Gastrocnemius medialis (tissue), 4 donors: ENCODE results near the gene EEFSEC. TPM values are rescaled to one million over a fixed set of nuclear protein-coding genes. Genes with fewer than 3 reads are reported as not detected.

Source experiments
- ATAC-seq, 2 donors: fragments of 150-250 bp; one replicate each; pipeline ENCODE4 v1.9.1; 2016
- DNase-seq, 2 donors: peaks; one replicate each; pipeline ENCODE4 v3.0.0-alpha.2; 2019
- H3K27ac ChIP-seq, 4 donors: fragments of 200-600 bp; sonication (generic); 1 replicate in 1 of 4; 2 replicates in 3 of 4; pipeline ENCODE4 v1.5.1; 2016 to 2018; ENCODE audit warnings: mild to moderate bottlenecking in 2 of 4, moderate library complexity in 1 of 4
- H3K27me3 ChIP-seq, 3 donors: fragments of 200-600 bp; sonication (generic) in 2 of 3; 1 replicate in 1 of 3; 2 replicates in 2 of 3; pipeline versions ENCODE4 v1.5.1 to v1.6.0; 2016 to 2019; ENCODE audit warnings: mild to moderate bottlenecking in 1 of 3, moderate library complexity in 1 of 3
- H3K36me3 ChIP-seq, 2 donors: fragments of 200-600 bp; sonication (generic) in 1 of 2; one replicate each; pipeline ENCODE4 v1.5.1; 2017 to 2018
- H3K4me1 ChIP-seq, 2 donors: fragments of 200-600 bp; sonication (generic) in 1 of 2; one replicate each; pipeline ENCODE4 v1.5.1; 2016 to 2017; ENCODE audit warnings: mild to moderate bottlenecking in 2 of 2
- H3K4me3 ChIP-seq, 4 donors: fragments of 200-600 bp; sonication (generic) in 3 of 4; 1 replicate in 1 of 4; 2 replicates in 3 of 4; pipeline ENCODE4 v1.5.1; 2016 to 2019; ENCODE audit warnings: mild to moderate bottlenecking in 2 of 4
- H3K9me3 ChIP-seq, 3 donors: fragments of 200-600 bp; sonication (generic) in 2 of 3; 1 replicate in 1 of 3; 2 replicates in 2 of 3; pipeline ENCODE4 v1.5.1; 2016 to 2019
- CTCF ChIP-seq, 5 experiments: fragments of 450-650 bp in 3 of 5; fragments of 200-600 bp in 2 of 5; sonication (generic) in 2 of 5; IDR thresholded peaks in 4 of 5; conservative IDR thresholded peaks in 1 of 5; 1 replicate in 4 of 5; 2 replicates in 1 of 5; pipeline ENCODE4 v1.5.1; 2016 to 2019; ENCODE audit warnings: antibody characterized with exemption in 5 of 5, mild to moderate bottlenecking in 3 of 5, moderate library complexity in 3 of 5
- POLR2A ChIP-seq, 2 donors: fragments of 450-650 bp; IDR thresholded peaks; one replicate each; pipeline ENCODE4 v1.6.1; 2017; ENCODE audit warnings: antibody characterized with exemption in 2 of 2, mild to moderate bottlenecking in 2 of 2, moderate library complexity in 2 of 2
- in situ Hi-C, 4 donors: fragments of 200-750 bp; cut with MboI; loops; one replicate each; pipeline versions ENCODE4 v1.15.0 to v1.8.0; 2017; ENCODE audit warnings: low sequenced_read_pairs in 4 of 4
- intact Hi-C: fragments of 100-400 bp; cut with DNase I; formaldehyde crosslinking; loops from one replicate; pipeline ENCODE4 v1.15.1; 2023; ENCODE audit warnings: low total_unique reads
- total RNA-seq, 4 donors: library from RNA; depleted of rRNA; stranded (reverse); fragments of >200 nt; gene quantifications; one replicate each; pipeline versions ENCODE4 v1.1.0 to v1.2.3, GENCODE V29; 2016

EEFSEC gene
- total RNA-seq, 4 donors from 2014 or later = 21.0 to 29.4 (median 23.4) TPM

- no peak for DNase-seq
- no peaks in the 10 kb centered on the region for H3K36me3 ChIP-seq
- intact Hi-C loops (no loop called here), in situ Hi-C loops (no loop called here)
- no peaks in the 10 kb centered on the region for H3K9me3 ChIP-seq
- no peak overlapping the region for H3K4me3 ChIP-seq
- TF ChIP-seq POLR2A (IDR thresholded peaks at IDR 0.05) = no peak
- TF ChIP-seq CTCF (IDR thresholded peaks at IDR 0.05 in 4 of 5, conservative IDR thresholded peaks at IDR 0.05 in 1 of 5) = no peak
- H3K4me1 ChIP-seq = peaks cover 12 to 16% of the 10 kb centered on the region in 2 donors
- no peaks in the 10 kb centered on the region for H3K27me3 ChIP-seq
- H3K27ac ChIP-seq = no peak overlapping the region
- no peak for ATAC-seq
Observed at GRCh38 chr3:128185630-128186447, 32.6 kb downstream of the EEFSEC start.

- intact Hi-C loops = no loop called here
- Histone ChIP-seq H3K27me3 (no peaks in the 10 kb centered on the region), H3K4me3 (no peak overlapping the region), H3K36me3 (no peaks in the 10 kb centered on the region), H3K4me1 (no peaks in the 10 kb centered on the region), H3K9me3 (no peaks in the 10 kb centered on the region), H3K27ac (no peak overlapping the region)
- DNase-seq (no peak), ATAC-seq (no peak)
- no peak for TF ChIP-seq CTCF (IDR thresholded peaks at IDR 0.05 in 4 of 5, conservative IDR thresholded peaks at IDR 0.05 in 1 of 5)
- in situ Hi-C loops = no loop called here
Observed at GRCh38 chr3:128187495-128187894, 34.2 kb downstream of the EEFSEC start.

- intact Hi-C loops (no loop called here), in situ Hi-C loops (no loop called here)
- H3K4me3 ChIP-seq = no peak overlapping the region
- ATAC-seq = no peak
- no peaks in the 10 kb centered on the region for H3K27me3 ChIP-seq
- H3K4me1 ChIP-seq = no peaks in the 10 kb centered on the region
- no peak for DNase-seq
- no peak for TF ChIP-seq POLR2A (IDR thresholded peaks at IDR 0.05)
- no peak for TF ChIP-seq CTCF (IDR thresholded peaks at IDR 0.05 in 4 of 5, conservative IDR thresholded peaks at IDR 0.05 in 1 of 5)
- H3K9me3 ChIP-seq = no peaks in the 10 kb centered on the region
- no peaks in the 10 kb centered on the region for H3K36me3 ChIP-seq
- H3K27ac ChIP-seq = no peak overlapping the region
Observed at GRCh38 chr3:128188326-128188725, 35.0 kb downstream of the EEFSEC start.

- intact Hi-C loops (no loop called here), in situ Hi-C loops (no loop called here)
- no peak for TF ChIP-seq POLR2A (IDR thresholded peaks at IDR 0.05)
- no peak for TF ChIP-seq CTCF (IDR thresholded peaks at IDR 0.05 in 4 of 5, conservative IDR thresholded peaks at IDR 0.05 in 1 of 5)
- Histone ChIP-seq H3K9me3 (no peaks in the 10 kb centered on the region), H3K27me3 (no peaks in the 10 kb centered on the region), H3K4me1 (no peaks in the 10 kb centered on the region), H3K36me3 (no peaks in the 10 kb centered on the region), H3K4me3 (no peak overlapping the region), H3K27ac (no peak overlapping the region)
- DNase-seq = no peak
- no peak for ATAC-seq
Observed at GRCh38 chr3:128188956-128189355, 35.7 kb downstream of the EEFSEC start.
